Nephron (organoid): ENCODE data around the gene FBXO36.
A peak's percentile ranks its signal among the peaks of the same experiment; 100 is the strongest.

ENCODE experiments used
- H3K27ac Mint-ChIP-seq, 3 experiments: 2 replicates each; pipeline ENCODE4 v1.8.0; 2020; ENCODE audit warnings: mixed read lengths in 3 of 3, mild to moderate bottlenecking in 2 of 3, moderate library complexity in 1 of 3
- H3K27me3 Mint-ChIP-seq: 2 replicates; pipeline ENCODE4 v1.8.0; 2021; ENCODE audit warnings: low read depth, mild to moderate bottlenecking, moderate library complexity, mixed read lengths
- H3K36me3 Mint-ChIP-seq: 2 replicates; pipeline ENCODE4 v1.8.0; 2020; ENCODE audit warnings: low read depth, mixed read lengths
- H3K4me1 Mint-ChIP-seq: 2 replicates; pipeline ENCODE4 v1.8.0; 2020; ENCODE audit warnings: mixed read lengths
- H3K4me3 Mint-ChIP-seq, 3 experiments: 2 replicates each; pipeline ENCODE4 v1.8.0; 2020; ENCODE audit warnings: mild to moderate bottlenecking in 3 of 3, mixed read lengths in 3 of 3, moderate library complexity in 2 of 3
- H3K9me3 Mint-ChIP-seq: 2 replicates; pipeline ENCODE4 v1.8.0; 2020; ENCODE audit warnings: mixed read lengths
- TF ChIP-seq, protein P1 (sequence below), 3 experiments: fragments of 200-600 bp; sonication (generic); IDR thresholded peaks; one replicate each; pipeline ENCODE4 v1.5.0; 2021; ENCODE audit warnings: antibody characterized with exemption in 3 of 3; ENCODE audit not compliant: unreplicated experiment in 3 of 3

Gene FBXO36, protein sequence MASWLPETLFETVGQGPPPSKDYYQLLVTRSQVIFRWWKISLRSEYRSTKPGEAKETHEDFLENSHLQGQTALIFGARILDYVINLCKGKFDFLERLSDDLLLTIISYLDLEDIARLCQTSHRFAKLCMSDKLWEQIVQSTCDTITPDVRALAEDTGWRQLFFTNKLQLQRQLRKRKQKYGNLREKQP

DNA sequence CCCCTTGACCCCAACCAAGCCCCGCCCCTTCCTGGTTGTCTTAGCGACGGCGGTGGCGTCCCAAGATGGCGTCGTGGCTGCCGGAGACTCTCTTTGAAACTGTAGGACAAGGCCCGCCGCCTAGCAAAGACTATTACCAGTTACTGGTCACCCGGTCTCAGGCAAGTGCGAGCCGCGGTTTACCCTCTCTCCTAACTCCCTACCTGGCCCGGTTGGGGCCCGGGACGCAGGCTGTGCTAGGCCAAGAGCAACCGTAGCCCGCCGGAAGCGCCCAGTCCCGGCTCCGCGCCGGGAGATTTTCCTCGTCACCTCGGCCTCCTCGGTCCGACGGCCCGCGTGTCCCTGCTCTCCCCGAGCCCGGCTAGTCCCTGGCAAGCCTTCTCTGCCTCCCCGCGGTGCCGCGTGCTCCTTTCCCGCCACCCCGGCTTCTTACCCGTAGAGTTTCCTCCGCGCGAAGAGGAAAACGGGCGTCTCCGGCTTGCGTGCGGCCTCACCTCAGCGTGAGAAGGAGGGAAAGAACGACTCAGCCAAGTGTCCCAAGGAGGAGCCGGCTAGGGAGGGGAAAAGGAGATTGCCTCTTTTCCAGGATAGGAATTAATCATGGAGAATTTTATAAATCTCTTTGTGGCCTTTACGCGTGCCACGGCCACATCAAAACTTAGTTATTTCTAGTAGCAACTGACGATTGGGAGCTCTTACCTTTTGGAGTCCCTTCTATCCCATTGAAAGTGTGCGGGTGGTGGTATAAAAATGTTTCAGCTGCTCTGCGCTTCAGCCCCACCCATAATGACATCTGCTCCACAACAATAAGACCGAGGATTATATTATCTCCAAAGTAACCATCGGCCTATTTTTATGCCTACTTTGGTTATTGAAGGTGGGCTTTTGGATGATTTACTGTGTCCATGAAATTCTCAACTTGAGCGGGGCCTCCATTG is at the start of gene FBXO36:
Gene FBXO36 (plus strand): TSS at position 55 of the 938 bp plus-strand sequence. CDS start 11 bp downstream, at position 66.
- Mint-ChIP-seq H3K4me1 (peaks cover 26% of the 10 kb centered on the region), H3K9me3 (no peaks in the 10 kb centered on the region), H3K27ac (peak within 1 kb of the TSS; percentile 100), H3K27me3 (no peaks in the 10 kb centered on the region), H3K4me3 (peak within 1 kb of the TSS; percentile 99 to 100 (median 99)), H3K36me3 (peaks cover 12% of the 10 kb centered on the region)
- TF ChIP-seq, protein P1, sequence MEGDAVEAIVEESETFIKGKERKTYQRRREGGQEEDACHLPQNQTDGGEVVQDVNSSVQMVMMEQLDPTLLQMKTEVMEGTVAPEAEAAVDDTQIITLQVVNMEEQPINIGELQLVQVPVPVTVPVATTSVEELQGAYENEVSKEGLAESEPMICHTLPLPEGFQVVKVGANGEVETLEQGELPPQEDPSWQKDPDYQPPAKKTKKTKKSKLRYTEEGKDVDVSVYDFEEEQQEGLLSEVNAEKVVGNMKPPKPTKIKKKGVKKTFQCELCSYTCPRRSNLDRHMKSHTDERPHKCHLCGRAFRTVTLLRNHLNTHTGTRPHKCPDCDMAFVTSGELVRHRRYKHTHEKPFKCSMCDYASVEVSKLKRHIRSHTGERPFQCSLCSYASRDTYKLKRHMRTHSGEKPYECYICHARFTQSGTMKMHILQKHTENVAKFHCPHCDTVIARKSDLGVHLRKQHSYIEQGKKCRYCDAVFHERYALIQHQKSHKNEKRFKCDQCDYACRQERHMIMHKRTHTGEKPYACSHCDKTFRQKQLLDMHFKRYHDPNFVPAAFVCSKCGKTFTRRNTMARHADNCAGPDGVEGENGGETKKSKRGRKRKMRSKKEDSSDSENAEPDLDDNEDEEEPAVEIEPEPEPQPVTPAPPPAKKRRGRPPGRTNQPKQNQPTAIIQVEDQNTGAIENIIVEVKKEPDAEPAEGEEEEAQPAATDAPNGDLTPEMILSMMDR (IDR thresholded peaks at IDR 0.05; ENCODE audit: unreplicated experiment in 3 of 3), result no peak

DNA sequence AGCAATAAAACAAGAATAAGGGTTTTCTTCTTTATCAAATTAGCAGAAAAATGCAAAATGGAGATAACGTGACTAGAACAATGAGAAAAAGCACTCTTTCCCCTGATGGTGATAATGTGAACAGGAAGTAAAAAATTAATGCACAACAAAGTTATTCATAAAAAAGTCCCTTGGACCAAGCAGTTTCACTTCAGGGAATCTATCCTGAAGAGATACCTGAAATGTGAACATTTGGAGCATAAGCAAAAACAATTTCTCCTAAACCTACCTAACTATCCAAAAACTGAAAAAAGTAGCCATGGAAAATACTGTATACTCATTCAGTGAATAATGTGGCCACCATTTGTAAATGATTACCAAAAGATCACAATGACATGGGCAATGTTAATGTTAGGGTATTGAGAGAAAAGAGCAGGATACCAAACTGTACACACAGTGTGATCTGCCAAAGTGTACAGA is 49.2 kb upstream of the FBXO36 start:
- Mint-ChIP-seq H3K27ac (peak overlapping the region; percentile 27 to 83 (median 59)), H3K4me3 (no peak overlapping the region), H3K9me3 (no peaks in the 10 kb centered on the region), H3K36me3 (peaks cover 49% of the 10 kb centered on the region), H3K27me3 (no peaks in the 10 kb centered on the region), H3K4me1 (peaks cover 34% of the 10 kb centered on the region)
- TF ChIP-seq, protein P1 (IDR thresholded peaks at IDR 0.05; ENCODE audit: unreplicated experiment in 3 of 3), result no peak

- Mint-ChIP-seq H3K4me1 (peaks cover 19% of the 10 kb centered on the region), H3K27me3 (no peaks in the 10 kb centered on the region), H3K36me3 (peaks cover 46% of the 10 kb centered on the region), H3K9me3 (no peaks in the 10 kb centered on the region), H3K4me3 (no peak overlapping the region), H3K27ac (peak overlapping the region in 2 of 3 experiments; percentile 20 to 35)
- TF ChIP-seq, protein P1 (IDR thresholded peaks at IDR 0.05; ENCODE audit: unreplicated experiment in 3 of 3), result no peak
Measured at GRCh38 chr2:229874647-229875046, 47.7 kb upstream of the FBXO36 start.

- Mint-ChIP-seq H3K27ac (no peak overlapping the region), H3K36me3 (peaks cover 45% of the 10 kb centered on the region), H3K4me1 (peaks cover 10% of the 10 kb centered on the region), H3K27me3 (no peaks in the 10 kb centered on the region), H3K9me3 (no peaks in the 10 kb centered on the region), H3K4me3 (no peak overlapping the region)
- TF ChIP-seq, protein P1 (IDR thresholded peaks at IDR 0.05; ENCODE audit: unreplicated experiment in 3 of 3), result no peak
Measured at GRCh38 chr2:229875549-229875948, 46.8 kb upstream of the FBXO36 start.

GRCh38 chr2:229879191-229879950 is 42.9 kb upstream of the FBXO36 start:
- H3K27me3 Mint-ChIP-seq, result no peaks in the 10 kb centered on the region
- H3K4me3 Mint-ChIP-seq, result no peak overlapping the region
- H3K4me1 Mint-ChIP-seq, result no peaks in the 10 kb centered on the region
- peaks cover 35% of the 10 kb centered on the region for H3K36me3 Mint-ChIP-seq
- no peak overlapping the region for H3K27ac Mint-ChIP-seq
- no peaks in the 10 kb centered on the region for H3K9me3 Mint-ChIP-seq
- TF ChIP-seq, protein P1 (IDR thresholded peaks at IDR 0.05; ENCODE audit: unreplicated experiment in 3 of 3), result no peak
